ENCODE measurements around the gene MTHFD1.

DNA sequence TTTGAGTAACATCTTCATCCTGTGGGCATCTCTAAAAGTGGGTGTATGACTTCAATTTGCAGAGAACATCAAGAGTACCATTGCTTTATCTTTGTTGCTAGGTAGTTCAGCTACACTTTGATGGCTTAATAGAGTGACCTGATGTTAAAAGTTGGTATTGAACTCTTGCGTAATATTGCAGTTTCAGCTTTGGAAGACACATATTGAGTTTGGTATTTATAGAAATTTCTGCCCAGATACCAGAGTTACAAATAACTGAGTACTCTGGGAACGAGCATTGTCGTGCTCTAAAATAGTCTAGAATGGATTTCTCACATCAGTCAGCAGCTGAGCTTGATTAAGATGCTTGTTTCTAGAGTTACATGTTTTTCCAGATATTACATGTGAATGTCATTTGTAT, 52.3 kb downstream of the MTHFD1 start:
- TF ChIP-seq, protein P1, sequence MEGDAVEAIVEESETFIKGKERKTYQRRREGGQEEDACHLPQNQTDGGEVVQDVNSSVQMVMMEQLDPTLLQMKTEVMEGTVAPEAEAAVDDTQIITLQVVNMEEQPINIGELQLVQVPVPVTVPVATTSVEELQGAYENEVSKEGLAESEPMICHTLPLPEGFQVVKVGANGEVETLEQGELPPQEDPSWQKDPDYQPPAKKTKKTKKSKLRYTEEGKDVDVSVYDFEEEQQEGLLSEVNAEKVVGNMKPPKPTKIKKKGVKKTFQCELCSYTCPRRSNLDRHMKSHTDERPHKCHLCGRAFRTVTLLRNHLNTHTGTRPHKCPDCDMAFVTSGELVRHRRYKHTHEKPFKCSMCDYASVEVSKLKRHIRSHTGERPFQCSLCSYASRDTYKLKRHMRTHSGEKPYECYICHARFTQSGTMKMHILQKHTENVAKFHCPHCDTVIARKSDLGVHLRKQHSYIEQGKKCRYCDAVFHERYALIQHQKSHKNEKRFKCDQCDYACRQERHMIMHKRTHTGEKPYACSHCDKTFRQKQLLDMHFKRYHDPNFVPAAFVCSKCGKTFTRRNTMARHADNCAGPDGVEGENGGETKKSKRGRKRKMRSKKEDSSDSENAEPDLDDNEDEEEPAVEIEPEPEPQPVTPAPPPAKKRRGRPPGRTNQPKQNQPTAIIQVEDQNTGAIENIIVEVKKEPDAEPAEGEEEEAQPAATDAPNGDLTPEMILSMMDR (conservative IDR thresholded peaks at IDR 0.05): no peak
- TF ChIP-seq ZFX (IDR thresholded peaks at IDR 0.05): no peak
